ENCODE data around the gene FNDC8. TPM values are rescaled to one million over a fixed set of nuclear protein-coding genes. Genes with fewer than 3 reads are reported as not detected.

Gene FNDC8
- total RNA-seq = not detected

DNA sequence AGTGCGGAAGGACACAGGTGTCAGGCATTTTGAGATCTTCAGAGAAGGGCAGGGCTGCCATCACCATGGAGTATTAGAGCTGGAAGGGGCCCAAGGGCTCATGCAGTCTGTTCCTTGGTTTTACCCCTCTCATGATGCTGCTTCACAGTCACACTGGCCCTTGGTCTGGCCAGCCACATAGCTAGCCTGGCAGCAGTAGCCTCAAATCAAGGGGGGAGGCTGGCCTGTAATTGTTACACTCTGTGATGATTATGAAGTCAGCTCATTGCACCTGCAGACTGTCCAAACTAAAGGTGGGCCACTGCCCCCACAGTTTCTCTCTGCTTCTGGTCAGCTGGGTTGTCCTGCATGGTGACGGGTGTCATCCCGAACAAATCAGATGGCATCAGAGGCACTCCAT is at the start of gene FNDC8:
Gene FNDC8, plus strand, starts transcription at position 301 of the 400 bp plus-strand sequence. Its CDS starts 79 bp downstream, at position 380.
- POLR2A ChIA-PET = no interaction called here

DNA sequence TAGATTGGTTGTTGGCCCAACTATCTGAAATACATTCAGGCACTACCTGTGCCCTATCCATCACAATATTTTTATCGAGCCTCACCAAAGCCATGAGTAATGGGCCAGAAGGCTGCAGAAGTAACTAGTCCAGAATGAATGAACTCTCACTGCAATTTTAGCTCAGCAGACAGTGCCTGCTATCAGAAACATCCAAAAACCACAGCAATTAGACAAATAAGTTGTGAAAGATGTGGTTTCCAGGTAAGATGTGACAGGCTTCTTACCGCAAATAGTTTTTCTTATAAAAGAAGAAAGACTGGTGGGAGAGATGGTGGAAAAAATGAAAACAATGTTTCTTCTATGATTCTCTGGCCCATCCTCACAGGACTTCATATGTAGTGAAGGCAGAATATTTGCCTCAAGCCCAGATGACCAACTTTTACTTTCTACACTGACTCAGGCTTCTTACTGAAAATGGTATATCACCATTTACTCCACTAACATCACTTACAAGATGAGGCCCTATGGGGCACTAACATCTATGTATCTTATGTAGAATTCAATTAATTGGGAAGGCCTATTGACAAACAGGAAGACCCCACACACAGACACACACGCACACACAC is 48.1 kb upstream of the FNDC8 start:
- CTCF ChIA-PET = interaction anchor here (1.1 to 1.9 kb wide), 3 partner anchors 9 to 15 kb away, joined by 3 to 5 read pairs (median 4); partner anchors contain the start of gene RFFL
- POLR2A ChIA-PET = interaction anchor here (1.0 to 1.1 kb wide), 5 partner anchors 10 to 50 kb away, joined by 3 to 12 read pairs (median 5); partner anchors contain the start of gene RFFL

More for the DNA sequence above, at the start of gene FNDC8:
- CTCF ChIA-PET = interaction anchor here (0.7 to 2.0 kb wide), 2 partner anchors 123 to 701 kb away, joined by 3 to 5 read pairs; no protein-coding TSS in a partner anchor

DNA sequence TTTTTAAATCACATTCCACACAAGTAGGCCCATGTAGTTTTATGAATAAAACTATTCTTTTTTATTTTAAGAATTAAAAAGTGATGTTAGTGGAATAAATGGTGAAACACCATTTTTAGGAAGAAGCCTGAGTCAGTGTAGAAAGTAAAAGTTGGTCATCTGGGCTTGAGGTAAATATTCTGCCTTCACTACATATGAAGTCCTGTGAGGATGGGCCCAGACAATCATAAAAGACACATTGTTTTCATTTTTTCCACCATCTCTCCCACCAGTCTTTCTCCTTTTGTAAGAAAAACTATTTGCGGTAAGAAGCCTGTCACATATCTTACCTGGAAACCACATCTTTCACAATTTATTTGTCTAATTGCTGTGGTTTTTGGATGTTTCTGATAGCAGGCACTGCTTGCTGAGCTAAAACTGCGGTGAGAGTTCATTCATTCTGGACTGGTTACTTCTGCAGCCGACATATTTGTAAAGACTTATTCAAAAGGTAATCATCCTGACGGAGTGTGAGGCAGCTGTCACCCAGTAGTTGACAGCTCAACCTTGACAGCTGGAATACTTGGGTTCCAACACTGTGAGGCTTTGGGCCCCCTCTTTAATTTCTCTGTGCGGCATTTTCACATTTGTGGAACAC is 47.3 kb upstream of the FNDC8 start:
- CTCF ChIA-PET = interaction anchor here (1.1 to 2.7 kb wide), 5 partner anchors 8 to 27 kb away, joined by 3 to 10 read pairs (median 5); partner anchors contain the start of gene RFFL

DNA sequence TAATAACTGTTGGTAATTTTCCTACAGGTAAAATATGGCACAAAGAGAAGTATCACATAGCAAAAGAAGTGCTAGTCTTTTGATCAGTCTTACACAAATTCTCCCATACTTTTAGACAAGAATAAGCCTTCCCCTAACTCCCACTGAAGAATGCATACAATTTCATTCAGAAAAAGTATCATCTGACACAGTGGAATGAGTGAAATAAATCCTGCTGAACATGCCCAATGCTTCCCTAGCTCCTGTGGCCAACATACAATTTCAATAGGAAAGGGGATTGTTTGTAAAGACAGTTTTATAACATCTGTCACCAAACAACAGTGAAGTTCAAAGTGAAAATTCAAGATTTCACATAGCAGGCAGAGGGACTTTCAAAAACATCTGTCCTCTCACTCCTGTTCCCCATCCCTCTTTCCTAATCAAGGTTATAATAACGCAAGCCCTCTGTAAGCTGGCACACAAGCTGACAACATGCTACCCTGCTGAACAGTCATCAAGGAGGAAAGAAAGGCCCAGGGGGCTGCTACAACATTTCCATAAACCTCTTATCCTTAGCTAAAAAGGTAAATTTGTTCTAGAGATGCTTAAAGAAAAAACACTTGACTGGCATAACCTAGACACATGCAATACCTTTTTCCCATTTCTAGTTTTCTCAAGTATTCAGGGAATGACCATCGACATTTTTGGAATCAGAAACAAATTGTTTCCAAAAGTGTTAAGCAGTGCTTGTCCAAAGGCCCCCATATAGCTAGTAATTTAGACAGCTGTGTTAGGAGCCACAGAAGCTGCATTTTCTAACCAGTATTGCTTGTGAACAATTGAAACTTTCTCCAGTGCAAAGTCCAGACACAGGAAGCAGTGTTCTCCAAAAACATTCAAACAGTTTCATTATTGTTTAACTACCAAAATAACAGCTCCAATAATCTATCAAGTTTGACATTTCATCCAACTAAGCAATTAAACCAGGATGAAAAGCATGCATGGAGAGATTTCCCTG is 46.4 kb upstream of the FNDC8 start:
- ChIA-PET CTCF (interaction anchor here (1.1 to 2.7 kb wide), 3 partner anchors 11 to 28 kb away, joined by 3 to 10 read pairs (median 7); partner anchors contain the start of gene RFFL), POLR2A (interaction anchor here (1.1 kb wide), 2 partner anchors 12 to 32 kb away, joined by 6 to 12 read pairs; partner anchors contain the start of gene RFFL)

More for the DNA sequence above, 47.3 kb upstream of the FNDC8 start:
- POLR2A ChIA-PET = interaction anchor here (1.1 kb wide), 2 partner anchors 11 to 32 kb away, joined by 6 to 12 read pairs; partner anchors contain the start of gene RFFL

DNA sequence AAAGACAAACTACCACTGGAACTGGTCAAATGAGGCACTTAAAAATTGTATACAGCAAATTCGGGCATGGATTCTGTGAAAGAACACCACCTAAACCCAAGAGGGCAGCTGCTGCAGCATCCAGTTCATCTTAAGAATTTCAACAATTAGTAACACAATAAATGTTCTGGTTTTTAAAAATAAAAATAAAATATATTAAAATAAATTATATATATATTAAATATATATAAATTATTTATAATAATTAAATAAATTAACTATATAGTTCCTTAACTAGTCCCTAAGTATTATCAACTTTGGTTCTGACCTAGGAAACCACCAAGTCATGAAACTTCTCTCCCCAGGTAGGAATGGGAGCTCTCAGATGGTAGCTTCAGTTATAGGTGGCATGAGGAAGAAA is 44.5 kb upstream of the FNDC8 start:
- ChIA-PET CTCF (no interaction called here), POLR2A (interaction anchor here (1.1 kb wide), 1 partner anchor 14 kb away, joined by 3 read pairs; the partner anchor contains the start of gene RFFL)

DNA sequence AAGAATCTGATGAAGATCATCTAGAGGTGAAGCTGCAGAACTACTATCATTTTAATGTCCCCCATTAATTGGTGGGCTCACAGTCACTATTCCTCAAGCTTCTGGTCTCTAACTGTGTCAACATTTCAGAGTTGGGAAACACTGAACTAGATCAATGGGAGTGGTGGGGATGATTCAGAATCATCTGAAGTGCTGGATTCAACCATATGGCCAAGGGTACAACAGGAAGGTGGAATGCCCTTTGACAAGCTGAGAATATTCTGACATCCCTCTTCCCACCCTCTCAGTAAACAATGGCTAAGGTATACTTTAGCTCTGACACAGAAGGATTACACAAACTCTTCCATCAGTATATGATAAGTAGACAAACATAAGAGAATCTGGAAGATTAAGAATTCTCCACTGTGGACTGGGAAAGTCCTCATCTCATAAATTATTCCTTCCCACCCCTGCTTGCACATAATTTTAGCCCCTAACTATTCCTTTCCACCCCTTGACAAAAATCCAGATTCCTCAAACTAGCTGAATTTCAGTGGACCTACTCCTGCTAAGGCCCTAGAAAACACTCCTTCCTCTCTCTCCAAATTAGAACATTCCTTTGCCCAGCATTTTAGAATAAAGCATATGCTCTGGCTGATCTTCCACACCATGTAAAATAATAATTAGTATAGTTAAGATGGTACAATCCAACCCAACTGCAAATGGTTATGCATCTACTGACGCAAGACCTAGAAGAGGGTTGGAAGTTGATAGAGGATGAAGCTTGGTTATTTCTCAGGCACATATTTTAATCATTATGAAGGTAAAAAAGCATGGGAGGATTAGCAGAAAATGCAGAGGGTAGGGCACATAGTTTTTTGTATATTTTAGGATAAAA is 41.6 kb upstream of the FNDC8 start:
- POLR2A ChIA-PET = interaction anchor here (0.8 to 1.3 kb wide), 2 partner anchors 10 to 33 kb away, joined by 3 to 5 read pairs; no protein-coding TSS in a partner anchor
- CTCF ChIA-PET = interaction anchor here (0.9 kb wide), 1 partner anchor 10 kb away, joined by 4 read pairs; no protein-coding TSS in a partner anchor

DNA sequence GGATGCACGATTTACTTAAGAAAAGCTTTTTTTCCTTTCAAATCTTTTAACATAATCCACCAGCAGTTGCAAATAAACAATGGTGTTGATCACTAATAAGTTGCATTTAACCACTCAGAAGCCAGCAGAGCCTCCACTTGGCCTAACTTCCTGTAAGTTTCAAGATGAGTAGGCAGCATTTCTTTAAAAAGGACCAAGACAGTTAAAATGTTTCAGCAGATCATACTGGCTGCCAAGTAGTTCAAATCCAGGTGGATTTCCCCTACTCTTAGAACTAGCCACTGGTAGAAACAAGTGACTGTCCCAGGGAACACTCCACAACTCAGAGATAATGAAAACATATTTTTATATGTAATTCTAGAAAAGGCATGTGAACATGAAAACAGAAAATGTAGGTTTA is 40.9 kb upstream of the FNDC8 start:
- POLR2A ChIA-PET = interaction anchor here (0.8 to 1.3 kb wide), 2 partner anchors 11 to 34 kb away, joined by 3 to 5 read pairs; no protein-coding TSS in a partner anchor
- CTCF ChIA-PET = no interaction called here

DNA sequence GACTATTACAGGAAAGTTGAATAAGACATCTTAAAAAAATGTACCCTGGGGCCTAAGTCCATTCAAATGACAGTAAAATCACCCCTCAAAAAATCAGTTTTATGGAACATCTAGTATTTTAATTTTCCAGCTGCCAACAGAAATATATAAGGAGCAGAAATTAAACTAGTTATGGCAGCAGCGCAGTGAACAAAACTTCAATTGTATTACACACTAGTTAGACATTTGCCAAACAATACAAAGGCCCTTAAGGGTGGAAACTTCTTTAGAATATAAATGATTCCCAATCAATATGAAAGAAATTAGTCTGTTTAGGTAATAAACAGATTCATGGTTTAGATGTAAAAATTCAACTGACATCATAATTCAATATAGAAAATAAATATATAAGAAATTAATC is 39.8 kb upstream of the FNDC8 start:
- CTCF ChIA-PET = interaction anchor here (0.6 to 1.7 kb wide), 2 partner anchors 8 to 18 kb away, joined by 3 to 5 read pairs; partner anchors contain the start of gene RFFL
- POLR2A ChIA-PET = no interaction called here

DNA sequence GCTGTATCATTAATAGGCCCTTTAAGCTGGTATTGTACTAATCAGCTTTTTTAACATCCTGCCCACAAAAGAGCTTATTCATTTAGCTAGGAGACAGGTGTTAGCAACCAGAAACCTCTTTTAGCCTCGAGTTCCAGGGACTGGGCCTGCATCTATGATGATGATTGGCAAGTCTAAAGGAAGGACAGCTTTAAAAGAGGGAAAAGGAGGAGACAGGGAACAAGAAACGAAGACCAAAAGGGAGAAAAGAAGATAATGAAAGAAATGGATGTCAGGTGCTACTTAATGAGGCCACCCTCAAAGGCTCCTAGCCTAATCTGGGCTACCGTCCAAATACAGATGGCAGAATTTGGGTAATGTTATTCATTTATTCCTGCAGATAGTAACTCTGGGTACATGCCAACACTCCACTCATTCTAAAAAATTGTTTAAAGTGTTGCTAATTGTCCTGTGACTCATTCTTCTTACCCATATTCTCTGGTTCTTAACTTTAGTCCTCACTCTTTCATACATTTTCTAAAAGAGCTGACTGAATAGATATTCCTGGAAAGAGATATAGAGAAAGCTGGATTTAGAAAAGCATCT is 39.2 kb upstream of the FNDC8 start:
- CTCF ChIA-PET = interaction anchor here (0.6 to 1.7 kb wide), 4 partner anchors 9 to 83 kb away, joined by 3 to 5 read pairs (median 4); partner anchors contain the start of gene RFFL
- POLR2A ChIA-PET = interaction anchor here (0.9 to 1.0 kb wide), 2 partner anchors 18 to 60 kb away, joined by 5 to 9 read pairs; partner anchors contain the start of gene RFFL

DNA sequence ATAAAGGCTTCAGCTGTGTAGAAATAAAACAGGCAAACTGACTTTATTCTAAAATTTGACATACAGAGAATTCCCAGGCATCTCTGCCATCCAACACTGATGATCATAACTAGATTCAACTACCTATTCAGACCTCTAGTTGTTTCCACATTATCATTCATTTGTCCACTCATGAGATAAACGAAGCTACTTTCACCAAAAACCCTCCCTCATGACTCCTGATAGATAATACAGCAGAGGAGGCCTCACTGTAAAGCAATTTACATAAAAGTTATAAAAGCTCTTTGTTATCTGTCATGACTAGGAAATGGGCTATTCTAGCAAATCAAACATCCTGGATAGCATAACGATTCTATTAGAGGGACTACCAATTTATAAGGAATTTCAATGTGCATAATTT is 38.3 kb upstream of the FNDC8 start:
- CTCF ChIA-PET = interaction anchor here (1.0 to 1.7 kb wide), 3 partner anchors 10 to 84 kb away, joined by 3 to 5 read pairs (median 4); partner anchors contain the start of gene RFFL

DNA sequence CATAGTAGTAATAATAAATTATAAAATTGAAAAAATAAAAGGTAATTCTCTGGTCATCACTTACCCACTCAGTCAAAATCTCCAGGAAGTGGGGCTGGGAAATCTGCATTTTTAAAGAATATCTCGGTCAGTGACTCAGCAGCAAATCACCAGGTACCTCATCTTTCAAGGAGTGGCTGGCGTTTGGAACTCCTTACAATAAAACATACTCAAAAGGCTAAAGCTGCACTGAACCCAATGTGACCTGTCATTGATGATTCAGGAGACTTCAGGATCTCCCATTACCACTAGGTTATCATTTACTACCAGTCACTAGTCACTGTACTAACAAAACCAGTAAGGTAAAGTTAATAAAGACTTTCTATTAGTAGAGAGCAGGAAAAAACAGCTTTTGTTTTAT is 36.4 kb upstream of the FNDC8 start:
- ChIA-PET POLR2A (interaction anchor here (0.8 kb wide), 1 partner anchor 22 kb away, joined by 5 read pairs; no protein-coding TSS in a partner anchor), CTCF (interaction anchor here (1.0 to 1.4 kb wide), 2 partner anchors 21 to 38 kb away, joined by 3 read pairs; partner anchors contain the start of gene RFFL)

More for the DNA sequence above, 38.3 kb upstream of the FNDC8 start:
- POLR2A ChIA-PET = interaction anchor here (0.9 to 1.0 kb wide), 2 partner anchors 19 to 61 kb away, joined by 5 to 9 read pairs; partner anchors contain the start of gene RFFL

DNA sequence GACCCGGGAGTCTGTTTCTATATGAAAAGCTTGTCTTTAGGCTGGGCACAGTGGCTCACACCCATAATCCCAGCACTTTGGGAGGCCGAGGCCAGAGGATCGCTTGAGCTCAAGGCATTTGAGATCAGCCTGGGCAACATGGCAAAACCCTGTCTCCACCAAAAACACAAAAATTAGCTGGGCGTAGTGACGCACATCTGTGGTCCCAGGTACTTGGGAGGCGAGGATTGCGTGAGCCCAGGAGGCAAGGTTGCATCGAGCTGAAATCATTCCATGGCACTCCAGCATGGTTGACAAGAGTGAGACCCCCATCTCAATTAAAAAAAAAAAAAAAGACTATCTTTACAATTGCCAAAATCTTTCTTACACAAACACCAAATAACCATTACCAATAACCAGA is 35.3 kb upstream of the FNDC8 start:
- ChIA-PET CTCF (interaction anchor here (1.2 to 1.4 kb wide), 2 partner anchors 22 to 87 kb away, joined by 3 to 4 read pairs; partner anchors contain the start of gene RFFL), POLR2A (interaction anchor here (0.7 kb wide), 1 partner anchor 63 kb away, joined by 4 read pairs; no protein-coding TSS in a partner anchor)

DNA sequence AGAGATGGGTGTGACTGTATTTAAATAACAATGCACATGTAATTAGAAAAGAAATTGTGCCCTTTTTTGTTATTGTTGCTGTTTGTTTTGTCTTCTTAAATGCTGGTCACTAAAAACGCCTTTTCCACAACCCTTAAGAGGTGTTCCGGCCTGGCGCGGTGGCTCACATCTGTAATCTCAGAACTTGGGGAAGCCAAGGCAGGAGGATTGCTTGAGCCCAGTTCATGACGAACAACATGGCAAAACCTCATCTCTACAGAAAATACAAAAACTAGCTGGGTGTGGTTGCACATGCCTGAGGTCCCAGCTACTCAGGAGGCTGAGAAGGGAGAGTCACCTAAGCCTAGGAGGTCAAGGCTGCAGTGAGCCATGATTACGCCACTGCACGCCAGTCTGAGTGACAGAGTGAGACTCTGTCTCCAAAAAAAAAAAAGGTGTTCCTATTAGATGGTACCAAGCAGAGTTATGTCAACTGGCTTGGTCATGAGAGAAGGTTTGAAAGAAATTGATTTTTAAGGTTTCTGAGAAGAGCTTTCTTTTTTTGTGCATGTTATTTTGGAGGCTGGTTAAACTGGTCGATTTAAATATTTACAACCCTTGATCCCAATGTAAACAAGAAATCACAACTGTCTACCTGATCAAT is 34.4 kb upstream of the FNDC8 start:
- POLR2A ChIA-PET = interaction anchor here (0.7 to 1.8 kb wide), 4 partner anchors 14 to 66 kb away, joined by 3 to 9 read pairs (median 4); partner anchors contain the start of gene RFFL
- CTCF ChIA-PET = interaction anchor here (1.2 kb wide), 2 partner anchors 40 to 88 kb away, joined by 4 read pairs; no protein-coding TSS in a partner anchor

DNA sequence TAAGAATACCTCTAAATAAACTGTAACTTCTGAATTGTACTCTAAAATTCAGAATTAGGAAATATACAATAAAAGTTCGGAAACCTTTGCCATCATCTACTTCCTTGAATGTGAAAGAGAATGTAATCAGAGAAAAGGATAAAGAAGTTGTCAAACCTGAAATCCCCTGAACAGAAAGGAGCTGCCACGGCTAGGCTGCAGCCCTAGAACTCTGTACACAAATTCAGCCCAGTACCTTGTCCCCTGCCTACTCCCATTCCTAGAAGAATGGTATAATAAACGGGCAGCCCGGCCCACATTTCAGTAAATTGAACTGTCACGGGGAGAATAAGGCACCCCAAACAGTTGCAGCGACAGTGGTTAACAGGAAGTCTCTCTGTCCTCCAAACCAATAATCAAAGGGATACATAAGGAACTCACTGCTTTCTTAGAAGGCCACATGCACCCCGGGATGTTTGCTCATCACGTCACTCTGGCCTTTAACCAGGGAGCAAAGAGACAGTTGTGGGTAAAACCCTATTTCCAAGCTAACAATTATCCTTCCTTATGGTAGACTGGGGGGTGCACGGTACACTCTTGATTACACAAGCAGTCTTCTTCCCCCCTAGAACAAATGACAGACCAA is 33.6 kb upstream of the FNDC8 start:
- ChIA-PET POLR2A (interaction anchor here (0.7 to 1.8 kb wide), 3 partner anchors 15 to 67 kb away, joined by 3 to 9 read pairs (median 3); partner anchors contain the start of gene RFFL), CTCF (interaction anchor here (0.6 to 1.2 kb wide), 4 partner anchors 14 to 53 kb away, joined by 3 to 4 read pairs (median 3); partner anchors contain the start of gene RAD51D)

DNA sequence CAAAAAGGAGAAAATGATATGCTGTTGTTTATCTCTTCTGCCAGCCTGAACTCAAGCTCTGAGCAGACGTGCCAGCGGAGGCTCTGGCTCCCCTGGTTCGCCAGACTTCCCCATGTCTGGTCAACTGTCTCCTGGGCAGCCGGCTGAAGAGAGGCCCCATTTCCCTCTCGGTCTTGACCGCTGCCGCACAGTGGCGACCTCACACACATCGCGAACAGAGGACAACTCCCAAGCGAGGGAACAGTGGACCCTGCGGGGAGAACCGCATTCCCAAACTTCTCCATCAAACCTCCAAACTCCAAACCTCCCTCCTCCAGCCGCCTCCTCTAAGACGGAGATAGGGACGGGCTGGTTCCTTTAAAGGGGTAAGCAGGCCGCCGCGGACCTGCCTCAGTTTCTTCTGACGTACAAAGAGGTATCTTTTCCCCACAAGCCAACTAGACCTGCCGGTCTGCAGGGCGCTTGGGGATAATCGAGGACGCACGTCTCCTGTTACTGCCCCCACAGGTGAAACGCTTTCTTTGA is 33.0 kb upstream of the FNDC8 start:
- CTCF ChIA-PET = interaction anchor here (0.6 to 1.2 kb wide), 4 partner anchors 15 to 54 kb away, joined by 3 to 4 read pairs (median 3); partner anchors contain the start of gene RAD51D
- POLR2A ChIA-PET = interaction anchor here (1.8 kb wide), 1 partner anchor 25 kb away, joined by 9 read pairs; the partner anchor contains the start of gene RFFL
